ENCODE measurements around the gene BMPR1A. TPM values are rescaled to one million over a fixed set of nuclear protein-coding genes. Genes with fewer than 3 reads are reported as not detected.

Gene BMPR1A
- polyA plus RNA-seq, 3 donors, result 0.25 to 0.67 (median 0.61) TPM

GRCh38 chr10:86751477-86751876, 4.9 kb upstream of the BMPR1A start:
- Histone ChIP-seq H3K4me1 (ENCODE audit: control insufficient read depth in 1 of 2, insufficient read depth in 2 of 2, low read length in 2 of 2) (peaks cover 7 to 9% of the 10 kb centered on the region in 2 donors), H3K27me3 (ENCODE audit: control insufficient read depth in 2 of 2, insufficient read depth in 2 of 2, low read length in 2 of 2) (peaks cover 19 to 38% of the 10 kb centered on the region in 2 donors), H4K20me1 (ENCODE audit: insufficient read depth, low read length) (no peaks in the 10 kb centered on the region), H3K4me2 (replicated peaks; ENCODE audit: extremely low read depth, low read length, poor library complexity, severe bottlenecking) (no peak overlapping the region), H3K27ac (ENCODE audit: low read depth in 1 of 2, low read length in 2 of 2) (no peak overlapping the region), H2AFZ (ENCODE audit: insufficient read depth, low read depth, low read length, poor library complexity, severe bottlenecking) (no peak overlapping the region), H3K36me3 (replicated peaks in 1 of 2; ENCODE audit: control insufficient read depth in 1 of 2, insufficient read depth in 2 of 2, low read length in 2 of 2) (no peaks in the 10 kb centered on the region), H3K79me2 (ENCODE audit: insufficient read depth, low read length) (no peaks in the 10 kb centered on the region), H3K4me3 (replicated peaks in 1 of 3; ENCODE audit: low read depth in 2 of 3, low read length in 3 of 3) (no peak overlapping the region), H3K9ac (ENCODE audit: insufficient read depth, low read length, poor library complexity, severe bottlenecking) (no peak overlapping the region), H3K9me3 (replicated peaks in 1 of 2; ENCODE audit: control insufficient read depth in 1 of 2, insufficient read depth in 1 of 2, low read length in 2 of 2) (peaks cover 0 to 3% of the 10 kb centered on the region in 2 donors)
- peaks cover 37 to 52% (median 39%) of the 10 kb centered on the region in 3 donors for H3K27me3 Mint-ChIP-seq (ENCODE audit: low read depth in 3 of 3)
- no peak overlapping the region for H3K4me3 Mint-ChIP-seq
- peaks cover 0 to 2% of the 10 kb centered on the region in 2 donors for H3K36me3 Mint-ChIP-seq
- peaks cover 0 to 7% (median 4%) of the 10 kb centered on the region in 7 donors for H3K9me3 Mint-ChIP-seq
- TF ChIP-seq CTCF (IDR thresholded peaks at IDR 0.05), result no peak
- DNase-seq, result no peak
- WGBS (ENCODE audit: insufficient coverage), result 96% methylated on average over 12 of the region's 17 CpGs
- no peak overlapping the region for H3K27ac Mint-ChIP-seq
- peaks cover 7% of the 10 kb centered on the region for H3K4me1 Mint-ChIP-seq
- intact Hi-C loops (cut with micrococcal nuclease), result no loop called here

DNA sequence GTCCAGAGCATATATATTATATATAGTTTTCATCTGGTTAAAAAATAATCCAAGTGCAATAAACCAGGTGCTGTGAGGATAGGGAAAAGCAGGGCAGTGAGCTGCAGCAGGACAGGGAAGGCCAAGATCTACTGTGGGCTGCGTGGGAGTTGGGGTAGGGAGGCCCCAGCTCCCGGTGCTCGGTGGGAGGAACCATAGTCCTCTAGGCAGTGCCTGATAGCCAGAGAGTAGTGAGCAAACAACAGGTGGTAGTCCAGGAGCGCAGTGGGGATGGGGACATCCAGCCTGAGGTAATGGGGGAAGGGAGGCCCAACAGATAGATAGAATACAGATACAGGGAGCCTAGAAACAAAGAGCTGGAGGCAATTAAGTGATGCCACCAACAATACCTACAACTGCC, 4.1 kb upstream of the BMPR1A start:
- no peak overlapping the region for H3K4me3 ChIP-seq (replicated peaks in 1 of 3; ENCODE audit: low read depth in 2 of 3, low read length in 3 of 3)
- TF ChIP-seq CTCF (IDR thresholded peaks at IDR 0.05), result no peak
- Mint-ChIP-seq H3K9me3 (peaks cover 0 to 11% (median 6%) of the 10 kb centered on the region in 7 donors), H3K4me3 (no peak overlapping the region), H3K36me3 (peaks cover under 1 to 3% of the 10 kb centered on the region in 2 donors), H3K27me3 (ENCODE audit: low read depth in 3 of 3) (peaks cover 38 to 57% (median 40%) of the 10 kb centered on the region in 3 donors), H3K4me1 (peaks cover 10% of the 10 kb centered on the region), H3K27ac (peak overlapping the region in 1 of 7 donors; percentile 81)
- no peak overlapping the region for H3K4me2 ChIP-seq (replicated peaks; ENCODE audit: extremely low read depth, low read length, poor library complexity, severe bottlenecking)
- WGBS (ENCODE audit: insufficient coverage), result 100% methylated on average over 1 of the region's 4 CpGs
- no peak for DNase-seq
- no peak overlapping the region for H3K9ac ChIP-seq (ENCODE audit: insufficient read depth, low read length, poor library complexity, severe bottlenecking)
- no peaks in the 10 kb centered on the region for H3K36me3 ChIP-seq (replicated peaks in 1 of 2; ENCODE audit: control insufficient read depth in 1 of 2, insufficient read depth in 2 of 2, low read length in 2 of 2)
- H3K4me1 ChIP-seq (ENCODE audit: control insufficient read depth in 1 of 2, insufficient read depth in 2 of 2, low read length in 2 of 2), result peaks cover 11 to 14% of the 10 kb centered on the region in 2 donors
- no peaks in the 10 kb centered on the region for H4K20me1 ChIP-seq (ENCODE audit: insufficient read depth, low read length)
- no peak overlapping the region for H3K27ac ChIP-seq (ENCODE audit: low read depth in 1 of 2, low read length in 2 of 2)
- no peak overlapping the region for H2AFZ ChIP-seq (ENCODE audit: insufficient read depth, low read depth, low read length, poor library complexity, severe bottlenecking)
- intact Hi-C loops (cut with micrococcal nuclease), result no loop called here
- peaks cover 3% of the 10 kb centered on the region in 2 donors for H3K9me3 ChIP-seq (replicated peaks in 1 of 2; ENCODE audit: control insufficient read depth in 1 of 2, insufficient read depth in 1 of 2, low read length in 2 of 2)
- no peaks in the 10 kb centered on the region for H3K79me2 ChIP-seq (ENCODE audit: insufficient read depth, low read length)
- H3K27me3 ChIP-seq (ENCODE audit: control insufficient read depth in 2 of 2, insufficient read depth in 2 of 2, low read length in 2 of 2), result peaks cover 23 to 43% of the 10 kb centered on the region in 2 donors

Data from CD14-positive monocyte (primary cell).